ENCODE results near the gene HNF4A.

- TF ChIP-seq CTCF (IDR thresholded peaks at IDR 0.05; ENCODE audit: low read depth, low read length) = no peak
- no peak for TF ChIP-seq MAX (IDR thresholded peaks at IDR 0.05; ENCODE audit: low read depth, low read length)
- no peak for TF ChIP-seq POLR2A (IDR thresholded peaks at IDR 0.05; ENCODE audit: extremely low read depth, insufficient read length)
- no peak for TF ChIP-seq MYC (IDR thresholded peaks at IDR 0.05; ENCODE audit: low read depth, low read length)
These were observed 72.9 kb downstream of the HNF4A start for GRCh38 chr20:44428174-44429016.

Data from NB4 (cell line).